Fibroblast of upper back skin (primary cell): Measurements from ENCODE around the gene HAGH.
"Not testable (repeated sequence)": the region's sequence is repeated elsewhere in the genome, so short reads cannot be mapped to it uniquely, and the experiment has no call there.

ENCODE experiments used
- DNase-seq: peaks from one replicate; pipeline ENCODE4 v3.0.0-alpha.2; 2013

Gene HAGH

GRCh38 chr16:1826691-1827573 lies at the start of gene HAGH, which contains the start of gene FAHD1:
Gene HAGH, minus strand, starts transcription at chr16:1826825. Its CDS starts 38 bp downstream, at chr16:1826787.
Gene FAHD1, plus strand, starts transcription at chr16:1827206. Its CDS starts 33 bp downstream, at chr16:1827239.
- peak; percentile 91 for DNase-seq

- not testable (repeated sequence) for DNase-seq
Measured at GRCh38 chr16:1876066-1876465, 49.4 kb upstream of the HAGH start.

GRCh38 chr16:1874854-1875253 lies 48.2 kb upstream of the HAGH start:
- DNase-seq: no peak

- DNase-seq: peak; percentile 40
Measured at GRCh38 chr16:1871974-1872635, 45.5 kb upstream of the HAGH start, which contains the start of gene MEIOB. Gene MEIOB, minus strand, starts transcription at chr16:1872164. Its CDS starts 3,989 bp downstream, at chr16:1868175.

GRCh38 chr16:1870365-1871082 lies 43.9 kb upstream of the HAGH start:
- DNase-seq: peak; percentile 56

- DNase-seq: no peak
Measured at GRCh38 chr16:1865902-1866690, 39.5 kb upstream of the HAGH start.

- peak; percentile 36 for DNase-seq
Measured at GRCh38 chr16:1863681-1864460, 37.2 kb upstream of the HAGH start.

- no peak for DNase-seq
Measured at GRCh38 chr16:1862394-1862793, 35.8 kb upstream of the HAGH start.

GRCh38 chr16:1861730-1862129 lies 35.1 kb upstream of the HAGH start:
- DNase-seq: no peak

GRCh38 chr16:1859650-1860049 lies 33.0 kb upstream of the HAGH start:
- DNase-seq: no peak

GRCh38 chr16:1858189-1858865 lies 31.7 kb upstream of the HAGH start:
- DNase-seq: peak; percentile 52

GRCh38 chr16:1857433-1858097 lies 30.9 kb upstream of the HAGH start:
- DNase-seq: no peak

- DNase-seq: no peak
Measured at GRCh38 chr16:1851793-1852192, 25.2 kb upstream of the HAGH start.

GRCh38 chr16:1850981-1851380 lies 24.4 kb upstream of the HAGH start:
- no peak for DNase-seq

GRCh38 chr16:1846416-1846815 lies 19.8 kb upstream of the HAGH start:
- no peak for DNase-seq

GRCh38 chr16:1845985-1846384 lies 19.4 kb upstream of the HAGH start:
- DNase-seq: no peak

- peak; percentile 87 for DNase-seq
Measured at GRCh38 chr16:1839554-1839953, 12.9 kb upstream of the HAGH start.

GRCh38 chr16:1834096-1834495 lies 7.5 kb upstream of the HAGH start:
- no peak for DNase-seq

- DNase-seq: no peak
Measured at GRCh38 chr16:1832838-1833454, 6.3 kb upstream of the HAGH start.
